HL-60 (cell line): ENCODE results near the gene NCF4.

Source experiments
- DNase-seq, 2 experiments: peaks; one replicate each; pipeline ENCODE4 v3.0.0-alpha.2; 2010 to 2020; ENCODE audit warnings: low read depth in 1 of 2, low spot score in 1 of 2
- H3K27ac ChIP-seq: fragments of 250-450 bp; sonication (Bioruptor Pico); replicated peaks from 2 replicates; pipeline ENCODE4 v1.5.1; 2020; ENCODE audit warnings: mild to moderate bottlenecking, moderate library complexity
- H3K27me3 ChIP-seq: fragments of 250-450 bp; sonication (Bioruptor Pico); 2 replicates; pipeline ENCODE4 v1.5.1; 2021; ENCODE audit warnings: mild to moderate bottlenecking, moderate library complexity; ENCODE audit not compliant: insufficient read depth, poor library complexity, severe bottlenecking
- H3K4me3 ChIP-seq: replicated peaks from 2 replicates; pipeline ENCODE4 v1.5.1; 2011; ENCODE audit warnings: mild to moderate bottlenecking, control low read depth, low read length; ENCODE audit not compliant: insufficient read depth
- CTCF ChIP-seq: IDR thresholded peaks from one replicate; pipeline ENCODE4 v1.5.1; 2011; ENCODE audit warnings: low read length, control low read depth, inconsistent platforms; ENCODE audit not compliant: insufficient read depth
- GABPA ChIP-seq: IDR thresholded peaks from 2 replicates; pipeline ENCODE4 v1.6.1; 2012; ENCODE audit warnings: low read depth
- POLR2AphosphoS5 ChIP-seq: IDR thresholded peaks from 2 replicates; pipeline ENCODE4 v1.6.1; 2012; ENCODE audit warnings: low read depth
- SPI1 ChIP-seq: IDR thresholded peaks from 2 replicates; pipeline ENCODE4 v1.6.1; 2012; ENCODE audit warnings: low read depth, mild to moderate bottlenecking, borderline replicate concordance
- TF ChIP-seq, protein P1 (sequence below): IDR thresholded peaks from 2 replicates; pipeline ENCODE4 v1.6.1; 2012; ENCODE audit warnings: low read depth; ENCODE audit not compliant: insufficient replicate concordance

NCF4 gene

GRCh38 chr22:36858966-36859365, 1.8 kb upstream of the NCF4 start:
- peak in 1 of 2 experiments; percentile 24 for DNase-seq
- TF ChIP-seq, protein P1, sequence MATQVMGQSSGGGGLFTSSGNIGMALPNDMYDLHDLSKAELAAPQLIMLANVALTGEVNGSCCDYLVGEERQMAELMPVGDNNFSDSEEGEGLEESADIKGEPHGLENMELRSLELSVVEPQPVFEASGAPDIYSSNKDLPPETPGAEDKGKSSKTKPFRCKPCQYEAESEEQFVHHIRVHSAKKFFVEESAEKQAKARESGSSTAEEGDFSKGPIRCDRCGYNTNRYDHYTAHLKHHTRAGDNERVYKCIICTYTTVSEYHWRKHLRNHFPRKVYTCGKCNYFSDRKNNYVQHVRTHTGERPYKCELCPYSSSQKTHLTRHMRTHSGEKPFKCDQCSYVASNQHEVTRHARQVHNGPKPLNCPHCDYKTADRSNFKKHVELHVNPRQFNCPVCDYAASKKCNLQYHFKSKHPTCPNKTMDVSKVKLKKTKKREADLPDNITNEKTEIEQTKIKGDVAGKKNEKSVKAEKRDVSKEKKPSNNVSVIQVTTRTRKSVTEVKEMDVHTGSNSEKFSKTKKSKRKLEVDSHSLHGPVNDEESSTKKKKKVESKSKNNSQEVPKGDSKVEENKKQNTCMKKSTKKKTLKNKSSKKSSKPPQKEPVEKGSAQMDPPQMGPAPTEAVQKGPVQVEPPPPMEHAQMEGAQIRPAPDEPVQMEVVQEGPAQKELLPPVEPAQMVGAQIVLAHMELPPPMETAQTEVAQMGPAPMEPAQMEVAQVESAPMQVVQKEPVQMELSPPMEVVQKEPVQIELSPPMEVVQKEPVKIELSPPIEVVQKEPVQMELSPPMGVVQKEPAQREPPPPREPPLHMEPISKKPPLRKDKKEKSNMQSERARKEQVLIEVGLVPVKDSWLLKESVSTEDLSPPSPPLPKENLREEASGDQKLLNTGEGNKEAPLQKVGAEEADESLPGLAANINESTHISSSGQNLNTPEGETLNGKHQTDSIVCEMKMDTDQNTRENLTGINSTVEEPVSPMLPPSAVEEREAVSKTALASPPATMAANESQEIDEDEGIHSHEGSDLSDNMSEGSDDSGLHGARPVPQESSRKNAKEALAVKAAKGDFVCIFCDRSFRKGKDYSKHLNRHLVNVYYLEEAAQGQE = no peak
- TF ChIP-seq SPI1 = no peak
- TF ChIP-seq CTCF = no peak
- no peak for TF ChIP-seq GABPA
- no peak for TF ChIP-seq POLR2AphosphoS5
- peak overlapping the region; percentile 99 for H3K27ac ChIP-seq

DNA sequence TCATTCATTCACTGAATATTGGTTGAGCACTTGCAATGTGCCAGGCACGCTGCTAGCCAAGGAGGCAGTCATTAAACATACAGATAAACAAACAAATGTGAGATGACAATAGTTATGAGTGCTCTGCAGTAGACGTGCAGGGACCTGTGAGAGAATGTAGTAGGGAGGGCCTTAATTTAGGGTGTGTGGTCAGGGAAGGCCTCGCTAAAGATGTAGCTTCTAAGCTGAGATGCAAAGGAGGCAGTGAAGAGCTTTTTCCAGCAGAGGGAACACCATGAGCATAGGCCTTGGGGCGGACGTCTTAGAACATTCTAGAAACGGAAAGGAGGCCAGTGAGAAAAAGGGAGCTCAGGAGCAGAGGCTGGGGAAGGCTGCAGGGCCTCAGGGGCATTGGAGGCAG, 789 bp upstream of the NCF4 start:
- H3K27ac ChIP-seq = peak overlapping the region; percentile 99
- no peak overlapping the region for H3K4me3 ChIP-seq
- no peak for TF ChIP-seq CTCF
- TF ChIP-seq GABPA = no peak
- TF ChIP-seq, protein P1 = no peak
- TF ChIP-seq POLR2AphosphoS5 = no peak
- TF ChIP-seq SPI1 = no peak
- no peak for DNase-seq
- H3K27me3 ChIP-seq = no peaks in the 10 kb centered on the region

More at GRCh38 chr22:36858966-36859365, 1.8 kb upstream of the NCF4 start:
- Histone ChIP-seq H3K27me3 (no peaks in the 10 kb centered on the region), H3K4me3 (no peak overlapping the region)

- H3K4me3 ChIP-seq = no peak overlapping the region
- H3K27me3 ChIP-seq = no peaks in the 10 kb centered on the region
- peak overlapping the region; percentile 99 for H3K27ac ChIP-seq
- no peak for DNase-seq
- no peak for TF ChIP-seq GABPA
- TF ChIP-seq, protein P1 = no peak
- TF ChIP-seq SPI1 = no peak
- TF ChIP-seq POLR2AphosphoS5 = no peak
- TF ChIP-seq CTCF = no peak
These were observed 377 bp upstream of the NCF4 start for GRCh38 chr22:36860438-36860820.
